HG02610 (cell line): ENCODE results near the gene TNS1.
"Not testable (repeated sequence)": the region's sequence is repeated elsewhere in the genome, so short reads cannot be mapped to it uniquely, and the experiment has no call there.

Experiments
- ATAC-seq: cut with Tn5 transposase; IDR thresholded peaks from one replicate; pipeline ENCODE4 v1.9.1; 2021; ENCODE audit warnings: mild to moderate bottlenecking, moderate library complexity; ENCODE audit not compliant: unreplicated experiment

TNS1 gene

GRCh38 chr2:218002845-218003180 lies at the start of gene TNS1:
Gene TNS1, minus strand, starts transcription at chr2:218002995. Its CDS starts 123 bp downstream, at chr2:218002872.
- ATAC-seq, result no peak

- ATAC-seq, result no peak
Observed at GRCh38 chr2:218051903-218052302, 49.1 kb upstream of the TNS1 start.

GRCh38 chr2:218047536-218048225 lies 44.9 kb upstream of the TNS1 start:
- ATAC-seq, result no peak

GRCh38 chr2:218046238-218046637 lies 43.4 kb upstream of the TNS1 start:
- peak; percentile 83 for ATAC-seq

- not testable (repeated sequence) for ATAC-seq
Observed at GRCh38 chr2:218044599-218044998, 41.8 kb upstream of the TNS1 start.

GRCh38 chr2:218043701-218044109 lies 40.9 kb upstream of the TNS1 start:
- no peak for ATAC-seq

- no peak for ATAC-seq
Observed at GRCh38 chr2:218043100-218043499, 40.3 kb upstream of the TNS1 start.

- ATAC-seq, result no peak
Observed at GRCh38 chr2:218041302-218042168, 38.7 kb upstream of the TNS1 start.

GRCh38 chr2:218040883-218041282 lies 38.1 kb upstream of the TNS1 start:
- ATAC-seq, result no peak

GRCh38 chr2:218039171-218039570 lies 36.4 kb upstream of the TNS1 start:
- ATAC-seq, result no peak

GRCh38 chr2:218036371-218036770 lies 33.6 kb upstream of the TNS1 start:
- ATAC-seq, result no peak

- no peak for ATAC-seq
Observed at GRCh38 chr2:218035463-218036100, 32.8 kb upstream of the TNS1 start.

GRCh38 chr2:218034497-218035213 lies 31.9 kb upstream of the TNS1 start:
- peak; percentile 74 for ATAC-seq

GRCh38 chr2:218033590-218034496 lies 31.0 kb upstream of the TNS1 start:
- no peak for ATAC-seq

- no peak for ATAC-seq
Observed at GRCh38 chr2:218033208-218033589, 30.4 kb upstream of the TNS1 start.

GRCh38 chr2:218032336-218033171 lies 29.8 kb upstream of the TNS1 start:
- no peak for ATAC-seq

- ATAC-seq, result no peak
Observed at GRCh38 chr2:218031771-218032257, 29.0 kb upstream of the TNS1 start.

- ATAC-seq, result no peak
Observed at GRCh38 chr2:218031261-218031660, 28.5 kb upstream of the TNS1 start.
